Osteoblast (primary cell): Measurements from ENCODE around the gene SIPA1L3. TPM values are rescaled to one million over a fixed set of nuclear protein-coding genes. Genes with fewer than 3 reads are reported as not detected.

ENCODE experiments used
- DNase-seq: peaks from one replicate; pipeline ENCODE4 v3.0.0; 2011; ENCODE audit warnings: low spot score, mixed read lengths; ENCODE audit not compliant: insufficient read length; ENCODE audit errors: missing footprints
- H2AFZ ChIP-seq: 2 replicates; pipeline ENCODE4 v1.6.0; 2011; ENCODE audit warnings: mild to moderate bottlenecking, low read length
- H3K27ac ChIP-seq: 2 replicates; pipeline ENCODE4 v1.5.1; 2011; ENCODE audit warnings: mild to moderate bottlenecking, low read depth, low read length, moderate library complexity
- H3K27me3 ChIP-seq: 2 replicates; pipeline ENCODE4 v1.6.0; 2012; ENCODE audit warnings: mild to moderate bottlenecking, control low read depth, inconsistent platforms, low read length, moderate library complexity; ENCODE audit not compliant: insufficient read depth
- H3K36me3 ChIP-seq: 2 replicates; pipeline ENCODE4 v1.5.1; 2011; ENCODE audit warnings: mild to moderate bottlenecking, low read length, control low read depth, moderate library complexity; ENCODE audit not compliant: insufficient read depth
- H3K4me1 ChIP-seq: 2 replicates; pipeline ENCODE4 v1.5.1; 2011; ENCODE audit warnings: mild to moderate bottlenecking, low read length, control low read depth, moderate library complexity; ENCODE audit not compliant: insufficient read depth
- H3K4me2 ChIP-seq: 2 replicates; pipeline ENCODE4 v1.6.0; 2011; ENCODE audit warnings: mild to moderate bottlenecking, low read length; ENCODE audit not compliant: insufficient read depth
- H3K4me3 ChIP-seq: fragments of 200-600 bp; sonication (generic); 3 replicates; pipeline ENCODE4 v1.5.1; 2012; ENCODE audit warnings: mild to moderate bottlenecking, low read length, inconsistent platforms; ENCODE audit not compliant: insufficient read depth
- H3K79me2 ChIP-seq: 2 replicates; pipeline ENCODE4 v1.6.0; 2012; ENCODE audit warnings: mild to moderate bottlenecking, low read length, control low read depth, inconsistent platforms; ENCODE audit not compliant: insufficient read depth
- H3K9me3 ChIP-seq: 2 replicates; pipeline ENCODE4 v1.5.1; 2011; ENCODE audit warnings: low read depth, low read length, control low read depth
- H4K20me1 ChIP-seq: 2 replicates; pipeline ENCODE4 v1.6.0; 2012; ENCODE audit warnings: mild to moderate bottlenecking, low read length, control low read depth; ENCODE audit not compliant: insufficient read depth
- CTCF ChIP-seq: IDR thresholded peaks from 2 replicates; pipeline ENCODE4 v1.5.1; 2011; ENCODE audit warnings: mild to moderate bottlenecking, low read depth, low read length, moderate library complexity; ENCODE audit errors: extremely low read depth
- total RNA-seq: library from RNA; depleted of rRNA; stranded (reverse); fragments of >200 nt; gene quantifications from 2 replicates; pipeline ENCODE4 v1.2.3, GENCODE V29; 2012

The SIPA1L3 gene
- total RNA-seq, 1 donor: 17.4 TPM

GRCh38 chr19:37877147-37877546, 29.9 kb upstream of the SIPA1L3 start:
- H3K79me2 ChIP-seq: no peaks in the 10 kb centered on the region
- no peak overlapping the region for H3K4me2 ChIP-seq
- no peaks in the 10 kb centered on the region for H3K36me3 ChIP-seq
- H3K27me3 ChIP-seq: no peaks in the 10 kb centered on the region
- no peak overlapping the region for H2AFZ ChIP-seq
- H3K27ac ChIP-seq: no peak overlapping the region
- no peaks in the 10 kb centered on the region for H3K4me1 ChIP-seq
- TF ChIP-seq CTCF: no peak
- H3K4me3 ChIP-seq: no peak overlapping the region
- no peak for DNase-seq
- peaks cover 4% of the 10 kb centered on the region for H3K9me3 ChIP-seq
- no peaks in the 10 kb centered on the region for H4K20me1 ChIP-seq

GRCh38 chr19:37885392-37885791, 21.6 kb upstream of the SIPA1L3 start:
- Histone ChIP-seq H3K4me2 (no peak overlapping the region), H3K79me2 (no peaks in the 10 kb centered on the region), H3K4me3 (no peak overlapping the region), H3K9me3 (peaks cover 9% of the 10 kb centered on the region), H3K27me3 (peaks cover 32% of the 10 kb centered on the region), H3K27ac (no peak overlapping the region), H3K36me3 (no peaks in the 10 kb centered on the region), H4K20me1 (no peaks in the 10 kb centered on the region), H3K4me1 (no peaks in the 10 kb centered on the region), H2AFZ (no peak overlapping the region)
- no peak for DNase-seq
- no peak for TF ChIP-seq CTCF

- no peak overlapping the region for H3K4me3 ChIP-seq
- H3K27me3 ChIP-seq: peaks cover 35% of the 10 kb centered on the region
- peaks cover 9% of the 10 kb centered on the region for H3K9me3 ChIP-seq
- H2AFZ ChIP-seq: no peak overlapping the region
- H3K4me1 ChIP-seq: no peaks in the 10 kb centered on the region
- H3K4me2 ChIP-seq: no peak overlapping the region
- no peaks in the 10 kb centered on the region for H4K20me1 ChIP-seq
- no peak for TF ChIP-seq CTCF
- H3K79me2 ChIP-seq: no peaks in the 10 kb centered on the region
- no peaks in the 10 kb centered on the region for H3K36me3 ChIP-seq
- DNase-seq: no peak
- no peak overlapping the region for H3K27ac ChIP-seq
Observed at GRCh38 chr19:37886571-37886970, 20.4 kb upstream of the SIPA1L3 start.

- Histone ChIP-seq H3K4me3 (no peak overlapping the region), H3K4me1 (no peaks in the 10 kb centered on the region), H3K9me3 (no peaks in the 10 kb centered on the region), H3K27me3 (peaks cover 30% of the 10 kb centered on the region), H3K36me3 (no peaks in the 10 kb centered on the region), H3K4me2 (no peak overlapping the region), H4K20me1 (no peaks in the 10 kb centered on the region), H3K79me2 (no peaks in the 10 kb centered on the region), H2AFZ (no peak overlapping the region), H3K27ac (no peak overlapping the region)
- TF ChIP-seq CTCF: no peak
- no peak for DNase-seq
Observed at GRCh38 chr19:37893845-37894575, 13.0 kb upstream of the SIPA1L3 start.
